Amniotic epithelial cell (primary cell): ENCODE data around the gene MPO.

Experiments used
- DNase-seq: peaks from one replicate; pipeline ENCODE4 v3.0.0-alpha.2; 2010; ENCODE audit warnings: low read depth

MPO gene

DNA sequence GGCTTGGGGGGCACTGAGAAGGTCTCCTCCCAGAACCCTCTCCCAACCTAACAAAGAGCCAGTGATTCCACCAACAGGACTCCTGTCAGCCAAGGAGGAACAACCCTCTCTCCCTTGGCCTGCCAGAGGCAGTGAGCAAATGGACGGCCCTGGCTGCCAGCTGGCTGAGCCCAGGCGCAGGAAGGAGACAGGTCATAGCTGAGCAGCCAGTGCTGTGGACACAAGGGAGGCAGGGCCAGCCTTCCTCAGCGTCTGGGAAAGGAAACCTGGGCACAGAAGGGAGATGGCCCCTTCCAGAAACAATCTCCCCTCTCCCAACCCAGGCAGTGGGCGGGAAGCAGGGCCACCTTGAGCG is 2.1 kb downstream of the MPO start:
- DNase-seq, result no peak

DNA sequence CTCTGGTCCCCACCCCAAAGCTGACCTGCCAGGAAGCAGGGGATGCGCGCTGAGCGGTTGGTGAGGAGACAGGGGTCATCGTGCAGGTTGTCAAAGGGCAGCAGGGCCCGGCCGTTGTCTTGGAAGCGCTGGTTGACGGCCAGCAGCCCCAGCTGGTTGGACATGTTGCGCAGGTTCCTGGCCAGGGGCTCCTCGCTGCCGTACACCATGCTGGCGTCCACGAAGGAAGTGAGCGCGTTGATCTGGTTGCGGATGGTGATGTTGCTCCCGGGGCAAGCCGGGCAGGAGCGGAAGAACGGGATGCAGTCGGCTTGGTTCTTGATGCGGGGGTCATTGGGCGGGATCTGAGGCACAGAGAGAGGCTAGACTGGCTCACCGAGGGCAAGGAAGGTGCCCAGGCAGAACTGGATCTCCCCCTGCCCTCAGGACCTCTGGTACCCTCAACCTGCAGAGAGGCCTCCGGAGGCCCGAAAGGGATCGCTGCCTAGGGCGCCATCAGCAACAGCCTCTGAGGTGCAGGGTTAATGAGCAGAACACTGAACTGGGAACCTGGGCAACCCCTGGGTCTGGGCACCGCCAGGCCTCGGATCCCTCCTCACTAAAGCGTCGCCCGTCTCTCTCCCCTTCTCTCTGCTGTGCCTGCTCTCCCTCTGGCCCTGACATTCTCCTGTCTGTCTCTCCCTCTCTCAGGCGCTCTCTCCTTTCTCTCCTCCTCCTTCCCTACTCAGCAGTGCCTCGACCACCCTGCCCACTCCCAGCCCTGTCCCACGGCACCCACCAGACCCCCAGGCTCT is 2.7 kb downstream of the MPO start:
- no peak for DNase-seq

DNA sequence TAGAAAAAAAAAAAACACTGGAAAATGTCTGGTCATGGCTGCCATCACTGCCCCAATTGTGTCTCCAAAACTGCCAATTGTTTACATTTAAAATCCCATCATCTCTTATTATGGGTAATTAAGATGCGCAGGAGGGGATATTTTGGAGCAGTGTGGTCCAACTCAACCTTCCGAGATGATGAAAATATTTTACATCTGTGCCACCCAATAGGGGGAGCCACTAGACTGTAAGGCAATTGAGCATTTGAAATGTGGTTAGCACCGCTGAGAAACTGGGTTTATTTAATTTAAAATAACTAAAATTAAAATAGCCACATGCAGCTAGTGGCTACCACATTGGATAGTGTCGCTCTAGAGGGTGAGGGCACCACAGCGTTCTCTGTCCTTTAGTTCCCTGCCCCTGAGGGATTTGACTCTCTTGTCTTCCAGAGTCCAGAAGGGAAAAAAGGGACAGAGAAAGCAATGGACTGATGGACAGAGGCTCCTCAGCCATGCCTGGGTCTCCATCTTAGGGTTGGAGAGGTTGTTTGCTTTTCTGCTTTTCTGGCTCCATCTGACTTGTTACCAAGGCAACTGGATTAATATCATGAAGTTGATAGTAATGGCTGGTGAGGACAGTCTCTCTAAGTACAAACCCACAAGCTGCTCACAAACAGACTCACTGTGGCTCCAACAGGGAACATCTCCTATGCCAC is 3.5 kb downstream of the MPO start:
- no peak for DNase-seq

DNA sequence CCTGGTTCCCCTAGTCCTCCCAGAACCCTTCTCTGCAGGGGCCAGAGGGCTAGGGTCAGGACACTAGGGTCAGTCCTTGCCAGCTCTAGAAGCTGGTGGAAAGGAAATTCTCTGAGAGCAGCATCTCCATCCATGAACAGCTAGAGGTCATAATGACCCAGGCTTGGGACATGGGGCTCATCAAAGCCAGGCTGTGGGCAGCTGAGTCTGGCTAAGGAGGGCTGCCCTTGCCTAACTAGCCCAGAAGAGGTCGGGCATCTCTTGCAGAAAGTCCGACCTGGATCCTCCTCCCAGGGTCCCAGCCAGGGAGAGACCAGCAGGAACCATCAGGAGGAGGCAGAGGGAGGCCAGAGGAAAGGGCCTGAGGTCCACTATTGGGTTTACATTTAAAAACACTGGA is 4.3 kb downstream of the MPO start:
- DNase-seq, result no peak

DNA sequence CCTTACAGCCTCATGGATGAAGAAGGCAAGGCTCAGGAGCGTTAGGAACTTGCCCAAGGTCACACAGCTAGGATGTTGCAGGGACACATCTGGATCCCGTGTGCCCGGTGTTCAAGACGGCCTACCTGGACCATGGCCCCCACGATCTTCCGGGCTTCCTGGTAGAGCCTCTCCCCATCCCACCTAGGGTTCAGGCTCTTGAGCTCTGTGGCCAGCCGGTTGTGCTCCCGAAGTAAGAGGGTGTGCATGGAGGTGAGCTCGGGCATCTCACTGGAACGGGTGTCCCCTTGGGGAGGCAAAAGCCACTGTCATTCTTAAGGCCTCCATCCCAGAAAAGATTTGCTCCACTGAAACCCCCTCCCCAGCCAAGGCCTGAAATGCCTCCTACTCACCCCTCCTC is 5.3 kb downstream of the MPO start:
- DNase-seq, result no peak

DNA sequence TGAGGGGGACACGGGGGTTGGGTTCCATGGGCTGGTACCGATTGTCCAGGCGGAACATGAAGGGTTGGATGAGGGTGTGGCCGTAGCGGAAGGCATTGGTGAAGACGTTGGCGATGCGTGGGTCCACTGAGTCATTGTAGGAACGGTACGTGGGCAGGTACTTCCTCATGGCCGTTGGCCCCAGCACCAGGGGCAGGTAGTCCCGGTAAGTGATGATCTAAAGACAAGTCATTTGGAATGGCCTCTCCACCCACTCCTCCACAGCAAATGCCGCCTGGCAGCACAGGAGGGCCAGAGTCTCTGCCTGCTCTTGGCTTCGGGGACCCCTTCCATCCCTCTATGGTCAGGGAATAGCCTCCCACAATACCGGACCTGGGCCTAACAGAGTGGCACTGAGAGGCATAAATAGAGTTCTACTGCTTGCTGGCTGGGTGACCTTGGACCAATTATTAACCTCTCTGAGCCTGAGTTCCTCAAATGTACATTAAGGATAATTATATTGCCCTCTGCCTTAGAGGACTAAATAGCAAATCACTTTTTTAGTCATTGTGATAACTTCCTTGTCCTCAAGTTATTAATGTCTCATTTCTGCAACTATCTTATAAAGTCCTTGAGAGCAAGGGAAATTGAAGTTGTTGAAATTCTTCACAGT is 7.2 kb downstream of the MPO start:
- DNase-seq, result no peak

DNA sequence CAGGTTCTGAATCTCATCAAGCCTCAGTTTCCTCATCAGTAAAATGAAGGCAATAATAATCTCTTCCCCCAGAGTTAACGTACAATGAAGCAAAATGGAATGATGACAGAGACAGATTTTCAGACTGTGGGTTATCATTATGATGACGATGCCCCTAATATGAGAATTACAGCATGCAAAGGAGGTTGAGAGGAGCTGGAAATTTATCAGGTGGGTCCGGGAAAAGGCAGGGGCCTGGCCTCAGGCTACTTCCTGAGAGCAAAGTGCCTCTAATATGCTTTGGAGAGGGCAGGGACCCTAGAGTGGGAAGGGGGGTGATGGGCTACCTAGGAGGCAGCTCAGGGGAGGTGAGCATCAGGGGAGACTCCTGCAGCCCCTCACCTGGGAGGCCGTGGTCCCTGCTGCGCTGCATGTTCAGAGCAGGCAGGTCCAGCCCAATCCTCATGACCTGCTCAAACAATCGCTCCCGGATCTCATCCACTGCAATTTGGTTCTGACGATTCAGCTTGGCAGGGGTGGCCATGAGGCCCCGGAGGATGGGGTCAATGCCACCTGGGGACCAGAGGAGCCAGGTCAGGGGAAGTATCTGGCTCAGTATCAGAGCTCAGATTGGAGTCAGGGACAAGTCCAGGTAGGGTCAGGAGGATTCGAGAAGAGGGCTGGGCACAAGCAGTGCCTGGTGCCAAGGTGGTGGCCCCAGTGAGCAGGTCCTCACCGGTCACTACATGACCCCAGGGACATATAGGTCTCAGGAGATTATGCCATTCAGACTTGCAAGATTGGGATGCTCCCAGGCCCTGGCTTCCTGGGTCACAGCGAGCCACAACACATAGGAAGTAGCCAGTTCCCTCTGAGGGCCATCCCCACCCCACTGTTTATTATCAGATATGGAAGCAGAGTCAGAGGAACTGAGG is 8.1 kb downstream of the MPO start:
- DNase-seq, result no peak

DNA sequence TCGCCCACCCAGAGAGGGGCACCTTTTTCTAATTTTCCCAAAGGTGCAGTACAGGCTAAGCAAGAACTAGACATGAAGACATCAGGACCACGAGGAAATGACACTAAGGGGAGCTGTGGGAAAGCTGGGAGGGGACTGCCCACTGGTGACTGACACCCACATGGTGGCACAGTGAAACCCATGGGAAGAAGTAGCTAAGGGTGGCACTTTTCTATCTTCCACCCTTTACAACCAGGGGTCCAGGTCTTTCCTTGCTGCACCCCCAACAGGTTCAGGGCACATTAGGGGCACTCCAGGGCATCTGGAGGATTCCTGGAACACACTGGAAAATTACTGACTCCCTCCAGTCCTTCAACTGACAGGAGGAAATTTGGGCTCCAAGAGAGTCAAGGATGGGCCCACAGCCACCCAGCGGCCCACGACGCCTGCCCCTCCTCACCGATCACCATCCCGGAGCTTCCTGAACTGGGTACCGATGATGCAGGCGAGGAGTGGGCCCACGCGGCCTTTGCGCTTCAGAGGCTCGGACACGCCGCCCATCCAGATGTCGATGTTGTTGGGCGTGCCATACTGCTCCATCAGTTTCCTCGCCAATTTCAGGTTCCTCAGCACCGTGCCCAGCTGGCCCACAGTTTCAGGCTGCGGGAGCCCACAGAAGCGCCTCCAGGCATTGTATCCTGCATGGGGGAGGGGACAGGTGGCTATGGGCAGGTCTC is 9.4 kb downstream of the MPO start:
- DNase-seq, result no peak

DNA sequence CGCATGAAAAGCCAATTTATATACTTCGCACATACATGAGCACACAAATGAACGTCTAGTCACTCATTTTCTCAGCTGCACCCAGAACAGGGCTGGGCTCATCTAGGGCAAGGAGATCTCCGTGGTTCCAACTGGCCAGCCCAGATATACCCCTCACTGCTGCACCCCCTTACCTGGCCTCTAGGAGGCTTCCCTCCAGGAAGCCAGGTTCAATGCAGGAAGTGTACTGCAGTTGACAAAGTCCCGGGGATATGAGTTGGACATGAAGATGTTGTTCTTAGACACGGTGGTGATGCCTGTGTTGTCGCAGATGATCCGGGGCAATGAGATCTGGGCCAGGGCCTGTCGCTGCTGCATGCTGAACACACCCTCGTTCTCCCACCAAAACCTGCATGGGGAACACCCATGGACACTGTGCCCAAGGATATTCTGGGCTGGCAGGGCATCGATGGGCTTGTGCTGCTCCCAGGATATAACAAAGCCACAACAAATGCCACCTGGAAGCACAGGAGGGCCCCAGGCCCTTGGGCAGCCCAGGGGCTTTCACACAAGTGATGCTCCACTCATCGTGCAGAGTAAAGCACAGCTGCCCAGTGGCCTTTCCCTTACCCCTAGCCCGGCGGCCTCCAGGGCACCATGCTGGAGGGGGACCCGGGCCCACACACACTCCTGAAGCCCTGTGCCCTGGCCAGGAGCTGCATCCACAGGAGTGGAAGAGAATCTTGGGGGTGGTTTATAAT is 10.1 kb downstream of the MPO start:
- DNase-seq, result no peak

DNA sequence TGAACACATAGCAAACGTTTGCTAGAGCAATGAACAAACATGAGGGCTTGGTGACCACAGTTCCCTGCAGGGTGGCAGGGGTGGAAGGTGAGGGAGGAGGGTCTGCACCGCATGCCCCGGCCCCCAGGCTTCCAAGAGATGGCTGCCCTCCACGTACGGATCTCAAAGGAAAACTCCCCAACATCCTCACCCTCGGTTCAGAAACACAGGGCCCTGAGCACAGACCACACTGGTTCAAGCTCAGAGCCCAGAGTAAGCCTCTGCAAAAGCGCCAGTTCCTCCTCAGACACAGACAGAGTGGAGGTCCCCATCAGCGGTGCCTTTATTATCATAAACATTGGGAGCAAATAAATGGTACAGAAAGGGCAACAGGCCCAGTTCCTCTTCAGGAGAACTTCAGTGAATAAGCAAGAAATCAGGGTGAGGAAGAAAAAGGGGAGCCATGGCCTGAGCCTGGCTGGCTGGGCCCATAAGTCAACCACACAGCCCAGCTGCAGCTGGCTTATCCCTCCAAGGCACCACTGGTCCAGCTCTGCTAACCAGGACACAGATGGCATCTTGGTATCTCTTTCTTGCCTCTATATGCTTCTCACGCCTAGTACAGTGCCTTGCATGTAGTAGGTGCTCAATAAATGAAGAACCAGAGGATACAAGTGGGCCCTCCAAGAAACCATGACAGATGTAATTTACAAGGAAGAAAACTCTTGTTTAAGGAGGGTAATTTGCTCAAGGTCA is 11.0 kb downstream of the MPO start:
- DNase-seq, result no peak

DNA sequence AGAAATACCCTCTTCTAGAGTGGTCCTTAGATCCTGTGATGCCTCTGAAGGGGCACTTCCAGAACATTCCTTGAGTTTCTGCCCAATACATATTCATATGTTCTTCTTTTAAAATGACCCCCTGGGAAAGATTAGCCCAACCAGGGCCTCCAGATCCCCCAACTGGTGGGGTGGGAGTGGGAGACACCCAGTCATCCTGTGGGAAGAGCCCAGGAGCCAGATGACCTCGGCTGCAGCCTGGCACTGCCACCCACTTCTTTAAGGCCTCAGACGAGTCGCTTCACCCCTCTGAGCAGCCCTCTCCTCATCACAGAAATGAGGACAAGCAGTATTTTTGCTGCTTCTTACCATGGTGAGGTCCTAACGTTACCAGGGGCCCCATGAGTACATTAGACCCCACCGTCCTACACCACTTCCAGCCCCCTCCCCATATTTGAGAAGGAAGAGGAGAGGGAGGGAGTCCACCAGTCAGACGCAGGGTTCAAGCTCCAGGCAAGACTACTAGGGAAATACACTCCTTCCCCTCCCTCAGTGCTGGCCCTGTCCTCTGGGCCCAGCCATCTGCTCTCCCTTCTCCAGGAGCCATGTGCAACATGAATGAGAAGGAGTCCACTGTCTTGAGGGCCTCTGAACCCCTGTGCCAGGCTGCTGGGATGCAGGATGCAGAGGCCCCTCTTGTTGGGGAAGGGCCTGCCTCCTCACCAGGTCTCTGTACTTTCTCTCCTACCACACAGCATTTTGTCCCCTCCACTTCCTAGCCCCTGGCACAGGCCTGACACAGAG is 11.8 kb downstream of the MPO start:
- no peak for DNase-seq

DNA sequence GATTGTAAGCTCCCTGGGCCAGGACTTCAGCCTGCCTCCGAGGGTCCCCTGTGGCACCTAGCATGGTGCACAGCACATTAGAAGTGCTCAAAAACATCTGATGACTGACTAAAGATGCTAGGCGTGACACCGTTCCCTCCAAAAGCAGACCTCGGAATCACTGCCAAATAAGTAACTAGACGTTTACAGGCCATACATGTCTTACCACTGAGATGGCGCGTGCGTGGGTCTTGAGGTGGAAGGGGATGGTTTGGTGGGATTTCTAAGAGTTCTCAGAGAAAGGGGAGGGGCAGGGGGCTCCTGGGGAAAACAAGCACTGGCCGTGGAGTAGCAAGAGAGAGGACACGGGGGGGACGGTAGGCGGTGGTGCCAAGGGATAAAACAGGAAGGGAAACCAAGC is 12.4 kb downstream of the MPO start:
- DNase-seq, result no peak

DNA sequence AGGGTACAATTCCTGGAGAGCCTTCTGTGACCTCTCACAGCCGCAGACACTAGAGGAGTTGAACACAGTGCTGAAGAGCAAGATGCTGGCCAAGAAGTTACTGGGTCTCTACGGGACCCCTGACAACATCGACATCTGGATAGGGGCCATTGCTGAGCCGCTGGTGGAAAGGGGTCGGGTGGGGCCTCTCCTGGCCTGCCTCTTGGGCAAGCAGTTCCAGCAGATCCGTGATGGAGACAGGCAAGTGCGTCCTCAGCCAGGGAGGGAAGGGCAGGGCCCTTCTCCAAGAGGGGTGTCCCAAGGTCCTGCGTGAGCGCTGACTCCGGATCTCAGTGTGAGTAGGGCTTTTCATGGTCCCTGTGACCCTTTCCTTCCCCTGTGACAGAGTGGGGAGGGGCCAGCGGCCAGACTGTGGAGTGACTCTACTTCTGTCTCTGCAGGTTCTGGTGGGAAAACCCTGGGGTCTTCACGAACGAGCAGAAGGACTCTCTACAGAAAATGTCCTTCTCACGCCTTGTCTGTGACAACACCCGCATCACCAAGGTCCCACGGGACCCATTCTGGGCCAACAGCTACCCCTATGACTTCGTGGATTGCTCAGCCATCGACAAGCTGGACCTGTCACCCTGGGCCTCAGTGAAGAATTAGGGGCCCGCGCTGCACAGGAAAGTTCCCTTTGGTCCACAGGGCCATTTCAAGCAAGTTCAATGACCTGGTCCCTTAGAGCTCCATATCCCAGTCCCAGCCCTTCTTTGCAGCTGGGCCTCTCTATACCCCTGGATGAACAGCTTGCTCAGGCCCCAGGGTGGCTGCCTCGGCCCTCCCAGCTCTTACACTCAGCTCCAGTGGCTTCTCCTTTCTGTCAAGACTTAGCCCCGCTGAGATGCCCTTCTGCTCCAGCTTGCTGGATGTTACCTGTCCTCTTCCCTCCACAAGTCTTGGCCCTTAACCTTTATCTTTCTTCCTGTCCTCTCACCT is 13.1 kb downstream of the MPO start:
- no peak for DNase-seq

DNA sequence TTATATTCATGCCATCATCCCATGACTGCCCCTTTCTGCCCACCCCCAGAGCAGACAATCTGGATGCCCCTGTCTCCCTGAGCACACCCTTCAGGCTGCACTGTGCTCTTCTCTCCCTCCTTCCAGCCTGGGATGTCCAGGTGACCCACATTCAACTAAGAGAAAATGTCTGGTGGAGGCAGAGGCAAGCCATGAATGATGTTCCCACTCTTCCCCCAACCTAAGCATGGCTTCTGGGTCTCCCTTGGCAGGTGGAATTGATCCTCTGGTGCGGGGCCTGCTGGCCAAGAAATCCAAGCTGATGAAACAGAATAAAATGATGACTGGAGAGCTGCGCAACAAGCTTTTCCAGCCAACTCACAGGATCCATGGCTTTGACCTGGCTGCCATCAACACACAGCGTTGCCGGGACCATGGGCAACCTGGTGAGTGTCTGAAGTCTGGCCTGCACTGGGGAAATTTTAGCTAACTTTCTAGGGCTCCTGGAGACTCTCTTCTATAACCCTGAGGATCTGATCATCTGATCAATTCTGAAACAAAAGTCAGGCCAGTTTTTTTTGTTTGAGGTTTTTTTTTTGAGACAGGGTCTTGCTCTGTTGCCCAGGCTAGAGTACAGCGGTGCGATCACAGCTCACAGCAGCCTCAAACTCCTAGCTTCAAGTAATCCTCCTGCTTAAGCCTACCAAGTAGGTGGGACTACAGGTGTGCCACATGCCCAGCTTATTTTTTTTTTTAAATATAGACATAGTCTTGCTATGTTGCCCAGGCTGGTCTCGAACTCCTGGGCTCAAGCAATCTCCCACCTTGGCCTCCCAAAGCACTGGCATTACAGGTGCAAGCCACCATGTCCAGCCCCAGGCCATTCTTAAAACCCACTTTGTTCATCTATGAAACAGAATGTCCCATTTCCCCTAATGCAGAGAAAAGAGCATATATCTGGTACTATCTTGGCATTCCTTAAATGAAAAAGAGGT is 14.5 kb downstream of the MPO start:
- DNase-seq, result no peak

DNA sequence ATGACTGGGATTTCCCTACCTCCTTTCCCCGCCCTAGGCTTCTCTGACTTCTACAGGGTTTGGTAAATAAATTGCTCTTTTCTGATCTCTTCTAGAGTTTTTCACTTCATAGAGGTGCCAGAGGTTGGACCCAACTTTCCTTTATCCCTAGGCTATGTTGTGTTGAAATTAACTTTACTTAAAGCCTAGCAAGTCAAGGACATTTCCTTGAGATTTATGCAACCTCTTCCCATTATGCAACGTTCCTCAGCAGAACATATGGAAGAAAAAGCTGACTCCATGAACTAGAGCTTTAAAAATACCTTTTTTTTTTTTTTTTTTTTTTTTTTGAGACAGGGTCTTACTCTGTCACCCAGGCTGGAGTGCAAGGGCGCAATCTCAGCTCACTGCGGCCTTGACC is 15.5 kb downstream of the MPO start:
- DNase-seq, result peak; percentile 18

DNA sequence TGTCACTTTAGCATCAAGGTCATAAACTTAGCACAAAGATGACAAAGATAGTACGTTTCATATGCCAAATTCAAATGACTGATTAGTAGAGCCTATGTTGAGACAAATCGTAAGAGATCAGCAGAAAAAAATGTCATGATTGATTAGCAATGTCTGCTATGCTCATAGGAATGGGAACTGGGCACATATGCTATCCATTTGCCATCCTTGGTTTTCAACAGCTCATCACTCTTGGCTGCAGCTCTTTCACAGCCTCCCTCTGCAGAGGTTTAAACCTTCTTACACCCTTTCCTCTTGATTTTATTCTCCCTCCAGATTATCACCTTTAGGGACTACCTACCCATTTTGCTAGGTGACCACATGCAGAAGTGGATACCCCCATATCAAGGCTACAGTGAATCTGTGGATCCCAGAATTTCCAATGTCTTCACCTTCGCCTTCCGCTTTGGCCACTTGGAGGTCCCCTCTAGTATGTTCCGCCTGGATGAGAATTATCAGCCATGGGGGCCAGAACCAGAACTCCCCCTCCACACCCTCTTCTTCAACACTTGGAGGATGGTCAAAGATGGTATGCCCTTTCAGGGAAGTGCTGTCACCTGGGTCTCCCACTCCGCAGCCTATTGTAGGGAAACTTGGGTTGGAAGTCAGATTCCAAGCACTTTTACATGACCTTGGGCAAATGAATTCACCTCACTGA is 16.2 kb downstream of the MPO start:
- DNase-seq, result no peak
